Measurements from ENCODE around the gene CCDC3. TPM values are rescaled to one million over a fixed set of nuclear protein-coding genes. Genes with fewer than 3 reads are reported as not detected.

The CCDC3 gene
- total RNA-seq, 1 experiment from 2014 or later: 2.8 TPM

DNA sequence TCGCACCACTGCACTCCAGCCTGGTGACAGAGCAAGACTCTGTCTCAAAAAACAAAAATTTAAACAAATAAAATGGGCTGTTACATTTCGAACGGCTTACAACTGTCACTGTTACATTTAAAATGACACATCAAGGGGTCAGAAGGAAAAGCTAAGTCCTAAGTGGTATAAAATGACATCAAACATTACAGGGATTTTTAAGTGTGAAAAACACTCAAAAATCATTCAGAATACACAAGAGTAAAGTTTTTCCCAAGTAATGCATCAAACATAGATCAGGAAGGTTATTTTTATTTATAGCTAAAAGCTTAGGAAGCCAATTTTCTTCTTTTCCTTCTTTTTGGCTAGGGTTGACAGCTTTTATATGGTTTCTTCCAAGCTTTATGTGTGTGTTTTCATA is 39.0 kb downstream of the CCDC3 start:
- Histone ChIP-seq H3K27ac (ENCODE audit: low read depth, low read length, poor library complexity, severe bottlenecking) (no peak overlapping the region), H3K4me1 (ENCODE audit: insufficient read depth, low read length, poor library complexity, severe bottlenecking) (no peaks in the 10 kb centered on the region), H3K4me3 (ENCODE audit: low read depth, low read length, poor library complexity, severe bottlenecking) (no peak overlapping the region), H3K9me3 (ENCODE audit: low read depth, low read length, poor library complexity, severe bottlenecking) (no peaks in the 10 kb centered on the region), H3K36me3 (ENCODE audit: insufficient read depth, low read length, poor library complexity, severe bottlenecking) (no peaks in the 10 kb centered on the region), H3K27me3 (replicated peaks; ENCODE audit: insufficient read depth, low read depth, low read length, poor library complexity) (no peaks in the 10 kb centered on the region)
- CTCF ChIA-PET: no interaction called here
- no peak for DNase-seq (ENCODE audit: low spot score)
- POLR2A ChIA-PET (ENCODE audit: low non-redundant PET): no interaction called here
- no TSS peak for BruUV-seq (replicated peaks)
- intact Hi-C loops (cut with micrococcal nuclease; ENCODE audit: unreplicated experiment): no loop called here
- TF ChIP-seq, protein P1, sequence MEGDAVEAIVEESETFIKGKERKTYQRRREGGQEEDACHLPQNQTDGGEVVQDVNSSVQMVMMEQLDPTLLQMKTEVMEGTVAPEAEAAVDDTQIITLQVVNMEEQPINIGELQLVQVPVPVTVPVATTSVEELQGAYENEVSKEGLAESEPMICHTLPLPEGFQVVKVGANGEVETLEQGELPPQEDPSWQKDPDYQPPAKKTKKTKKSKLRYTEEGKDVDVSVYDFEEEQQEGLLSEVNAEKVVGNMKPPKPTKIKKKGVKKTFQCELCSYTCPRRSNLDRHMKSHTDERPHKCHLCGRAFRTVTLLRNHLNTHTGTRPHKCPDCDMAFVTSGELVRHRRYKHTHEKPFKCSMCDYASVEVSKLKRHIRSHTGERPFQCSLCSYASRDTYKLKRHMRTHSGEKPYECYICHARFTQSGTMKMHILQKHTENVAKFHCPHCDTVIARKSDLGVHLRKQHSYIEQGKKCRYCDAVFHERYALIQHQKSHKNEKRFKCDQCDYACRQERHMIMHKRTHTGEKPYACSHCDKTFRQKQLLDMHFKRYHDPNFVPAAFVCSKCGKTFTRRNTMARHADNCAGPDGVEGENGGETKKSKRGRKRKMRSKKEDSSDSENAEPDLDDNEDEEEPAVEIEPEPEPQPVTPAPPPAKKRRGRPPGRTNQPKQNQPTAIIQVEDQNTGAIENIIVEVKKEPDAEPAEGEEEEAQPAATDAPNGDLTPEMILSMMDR (conservative IDR thresholded peaks at IDR 0.05; ENCODE audit: low read depth, low read length): no peak
- TF ChIP-seq EZH2 (IDR thresholded peaks at IDR 0.05; ENCODE audit: borderline replicate concordance, low read depth, low read length, poor library complexity, severe bottlenecking): no peak

DNA sequence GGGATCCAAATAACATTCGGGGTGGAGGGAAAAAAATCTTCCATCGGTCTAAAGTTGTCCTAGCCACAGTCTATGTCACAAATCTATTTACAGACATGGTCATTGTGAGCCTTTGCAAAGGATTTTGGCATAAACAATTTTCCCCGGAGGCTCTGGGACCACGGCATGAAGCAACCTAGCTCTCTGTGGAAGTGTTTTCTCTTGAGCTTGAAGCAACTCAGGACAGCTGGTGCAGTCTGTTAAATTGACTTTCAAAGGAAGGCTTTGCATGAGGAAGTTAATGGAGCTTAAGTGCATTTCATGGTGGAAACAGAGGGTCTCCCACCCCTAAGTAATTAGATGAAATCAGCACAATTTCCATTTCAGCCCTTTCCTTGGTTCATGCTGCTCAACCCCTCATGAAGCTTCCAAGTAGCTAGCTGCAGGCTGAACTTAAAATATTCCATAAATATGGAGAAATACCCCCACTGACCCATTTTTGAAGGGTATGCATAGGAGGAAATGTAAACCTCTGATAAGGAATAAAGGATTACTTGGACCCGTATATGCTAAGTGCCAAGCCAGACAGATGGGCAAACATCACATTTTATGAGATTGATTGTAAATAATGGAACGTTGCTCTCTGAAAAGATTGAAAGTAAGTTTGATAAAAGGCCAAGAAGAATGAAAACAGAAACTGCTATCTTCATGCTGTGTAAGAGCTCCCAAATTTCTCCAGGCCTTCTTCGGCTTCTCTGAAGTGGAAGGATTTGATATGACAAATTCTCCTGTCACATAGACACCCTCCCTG is 39.9 kb downstream of the CCDC3 start:
- ChIA-PET CTCF (no interaction called here), POLR2A (ENCODE audit: low non-redundant PET) (no interaction called here)
- intact Hi-C loops (cut with micrococcal nuclease; ENCODE audit: unreplicated experiment): no loop called here
- TF ChIP-seq EZH2 (IDR thresholded peaks at IDR 0.05; ENCODE audit: borderline replicate concordance, low read depth, low read length, poor library complexity, severe bottlenecking): no peak
- TF ChIP-seq, protein P1 (conservative IDR thresholded peaks at IDR 0.05; ENCODE audit: low read depth, low read length): no peak
- no TSS peak for BruUV-seq (replicated peaks)
- Histone ChIP-seq H3K27ac (ENCODE audit: low read depth, low read length, poor library complexity, severe bottlenecking) (no peak overlapping the region), H3K4me3 (ENCODE audit: low read depth, low read length, poor library complexity, severe bottlenecking) (no peak overlapping the region), H3K27me3 (replicated peaks; ENCODE audit: insufficient read depth, low read depth, low read length, poor library complexity) (no peaks in the 10 kb centered on the region), H3K9me3 (ENCODE audit: low read depth, low read length, poor library complexity, severe bottlenecking) (no peaks in the 10 kb centered on the region), H3K36me3 (ENCODE audit: insufficient read depth, low read length, poor library complexity, severe bottlenecking) (no peaks in the 10 kb centered on the region), H3K4me1 (ENCODE audit: insufficient read depth, low read length, poor library complexity, severe bottlenecking) (no peaks in the 10 kb centered on the region)
- DNase-seq (ENCODE audit: low spot score): no peak

DNA sequence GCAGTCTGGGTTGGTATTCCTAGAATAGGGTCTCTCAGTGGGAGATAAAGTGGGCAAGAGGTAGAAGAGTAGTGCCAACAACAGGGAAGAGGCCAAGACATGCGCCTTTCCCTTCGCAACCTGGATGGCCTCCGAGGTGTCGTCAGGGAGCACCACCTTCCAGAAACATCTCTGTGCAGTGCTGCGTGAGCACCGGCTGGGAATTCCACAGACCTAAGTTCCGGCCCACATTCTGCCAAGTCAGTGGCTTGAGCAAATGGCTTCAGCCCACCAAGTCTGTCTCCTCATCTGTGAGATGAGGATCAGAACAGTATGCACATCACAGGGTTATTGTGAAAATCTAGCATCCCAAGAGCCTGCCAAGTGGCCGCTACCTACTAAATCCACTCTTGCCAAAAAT is 40.6 kb downstream of the CCDC3 start:
- CTCF ChIA-PET: no interaction called here
- no peak for DNase-seq (ENCODE audit: low spot score)
- Histone ChIP-seq H3K9me3 (ENCODE audit: low read depth, low read length, poor library complexity, severe bottlenecking) (no peaks in the 10 kb centered on the region), H3K27me3 (replicated peaks; ENCODE audit: insufficient read depth, low read depth, low read length, poor library complexity) (no peaks in the 10 kb centered on the region), H3K27ac (ENCODE audit: low read depth, low read length, poor library complexity, severe bottlenecking) (no peak overlapping the region), H3K4me3 (ENCODE audit: low read depth, low read length, poor library complexity, severe bottlenecking) (no peak overlapping the region), H3K4me1 (ENCODE audit: insufficient read depth, low read length, poor library complexity, severe bottlenecking) (no peaks in the 10 kb centered on the region), H3K36me3 (ENCODE audit: insufficient read depth, low read length, poor library complexity, severe bottlenecking) (no peaks in the 10 kb centered on the region)
- TF ChIP-seq, protein P1 (conservative IDR thresholded peaks at IDR 0.05; ENCODE audit: low read depth, low read length): no peak
- no peak for TF ChIP-seq EZH2 (IDR thresholded peaks at IDR 0.05; ENCODE audit: borderline replicate concordance, low read depth, low read length, poor library complexity, severe bottlenecking)
- intact Hi-C loops (cut with micrococcal nuclease; ENCODE audit: unreplicated experiment): no loop called here
- BruUV-seq (replicated peaks): no TSS peak
- POLR2A ChIA-PET (ENCODE audit: low non-redundant PET): no interaction called here
